Adipocyte (in vitro differentiated cells): ENCODE data around the gene CORIN.
"Not testable (repeated sequence)": the region's sequence is repeated elsewhere in the genome, so short reads cannot be mapped to it uniquely, and the experiment has no call there.

Experiments
- DNase-seq: peaks from one replicate; pipeline ENCODE4 v3.0.0-alpha.2; 2015; ENCODE audit warnings: low read depth
- H3K27me3 ChIP-seq: replicated peaks from 2 replicates; pipeline ENCODE4 v1.7.0; 2013; ENCODE audit warnings: mild to moderate bottlenecking, low read length, moderate library complexity; ENCODE audit not compliant: control insufficient read depth, insufficient read depth
- H3K36me3 ChIP-seq: 2 replicates; pipeline ENCODE4 v1.7.0; 2013; ENCODE audit warnings: low read length, mild to moderate bottlenecking, moderate library complexity; ENCODE audit not compliant: control insufficient read depth, insufficient read depth, severe bottlenecking
- H3K4me1 ChIP-seq: 2 replicates; pipeline ENCODE4 v1.7.0; 2013; ENCODE audit warnings: mild to moderate bottlenecking, low read length, moderate library complexity; ENCODE audit not compliant: control insufficient read depth, insufficient read depth
- H3K4me3 ChIP-seq: 2 replicates; pipeline ENCODE4 v1.7.0; 2013; ENCODE audit warnings: mild to moderate bottlenecking, low read length, moderate library complexity
- H3K9ac ChIP-seq: 2 replicates; pipeline ENCODE4 v1.7.0; 2013; ENCODE audit warnings: mild to moderate bottlenecking, low read length, moderate library complexity
- H3K9me3 ChIP-seq: 2 replicates; pipeline ENCODE4 v1.7.0; 2013; ENCODE audit warnings: mild to moderate bottlenecking, low read length, moderate library complexity; ENCODE audit not compliant: control insufficient read depth

CORIN gene

GRCh38 chr4:47801481-47802002 is 36.3 kb downstream of the CORIN start:
- DNase-seq: no peak
- Histone ChIP-seq H3K9ac (no peak overlapping the region), H3K27me3 (no peaks in the 10 kb centered on the region), H3K4me1 (no peaks in the 10 kb centered on the region), H3K36me3 (no peaks in the 10 kb centered on the region), H3K9me3 (peaks cover 6% of the 10 kb centered on the region), H3K4me3 (no peak overlapping the region)

- no peak for DNase-seq
- Histone ChIP-seq H3K4me1 (no peaks in the 10 kb centered on the region), H3K4me3 (no peak overlapping the region), H3K36me3 (no peaks in the 10 kb centered on the region), H3K27me3 (peaks cover 2% of the 10 kb centered on the region), H3K9me3 (peaks cover 1% of the 10 kb centered on the region), H3K9ac (no peak overlapping the region)
Measured at GRCh38 chr4:47798165-47798564, 39.7 kb downstream of the CORIN start.

DNA sequence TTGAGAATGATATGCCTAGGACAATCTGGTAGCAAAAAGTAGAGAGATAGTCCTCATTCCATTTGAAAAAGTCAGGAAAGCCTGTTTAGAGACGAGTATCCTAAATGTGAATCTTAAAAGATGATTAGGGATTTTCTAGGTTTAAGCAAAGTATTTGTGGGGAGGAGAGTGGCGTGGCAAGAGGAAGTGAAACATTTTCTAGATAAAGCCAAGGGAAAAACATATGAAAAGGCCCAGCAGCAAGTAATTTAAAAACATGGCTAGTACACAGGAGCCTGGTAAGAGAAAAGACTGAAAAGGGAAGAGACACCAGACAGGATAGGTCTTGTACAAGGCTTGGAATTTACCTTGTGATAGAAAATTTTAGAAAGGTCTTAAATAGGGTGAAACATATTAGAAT is 45.9 kb downstream of the CORIN start:
- H3K27me3 ChIP-seq: peaks cover 2% of the 10 kb centered on the region
- no peak overlapping the region for H3K9ac ChIP-seq
- H3K4me1 ChIP-seq: no peaks in the 10 kb centered on the region
- H3K36me3 ChIP-seq: no peaks in the 10 kb centered on the region
- H3K4me3 ChIP-seq: no peak overlapping the region
- no peak for DNase-seq
- no peaks in the 10 kb centered on the region for H3K9me3 ChIP-seq

DNA sequence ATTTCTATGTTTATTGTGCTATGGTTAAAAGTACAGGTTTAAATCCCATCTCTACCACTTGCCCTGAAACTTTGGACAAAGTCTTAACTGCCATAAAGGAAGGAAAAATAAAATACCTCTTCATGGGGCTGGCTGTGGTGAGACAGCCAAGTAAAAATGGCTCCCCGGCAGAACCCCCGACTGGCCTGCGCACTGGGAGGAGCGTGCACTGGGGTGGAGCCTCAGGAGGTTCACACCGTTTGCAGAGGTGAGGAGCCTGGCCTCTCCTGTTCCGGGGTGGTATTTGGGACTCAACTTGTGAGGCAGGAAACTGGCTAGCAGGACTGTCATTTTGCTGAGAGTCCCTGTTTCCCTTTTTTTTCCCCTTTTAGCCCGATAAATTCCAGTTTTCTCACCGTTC is 47.8 kb downstream of the CORIN start:
- no peak for DNase-seq
- no peaks in the 10 kb centered on the region for H3K9me3 ChIP-seq
- no peak overlapping the region for H3K4me3 ChIP-seq
- H3K36me3 ChIP-seq: no peaks in the 10 kb centered on the region
- H3K4me1 ChIP-seq: no peaks in the 10 kb centered on the region
- H3K9ac ChIP-seq: no peak overlapping the region
- H3K27me3 ChIP-seq: peaks cover 2% of the 10 kb centered on the region

DNA sequence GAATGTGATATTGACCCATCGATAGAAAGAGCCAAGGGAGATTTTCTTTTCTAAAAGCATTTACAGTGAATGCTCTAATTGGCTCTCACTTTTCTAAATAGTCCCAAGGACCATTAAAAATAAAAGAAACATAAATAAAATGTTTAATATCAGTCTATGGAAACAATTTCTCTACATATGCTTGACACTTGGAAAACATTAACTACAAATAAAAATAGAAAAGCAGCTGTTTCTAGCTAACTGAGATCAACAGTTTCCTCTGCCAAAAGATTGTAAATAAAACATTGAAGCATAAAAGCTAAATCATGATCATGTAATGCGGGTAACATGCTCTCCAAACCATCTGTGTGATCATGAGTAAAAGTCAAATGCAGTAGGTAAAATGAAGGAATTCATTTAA is 49.7 kb downstream of the CORIN start:
- no peak overlapping the region for H3K4me3 ChIP-seq
- DNase-seq: no peak
- H3K4me1 ChIP-seq: peaks cover 4% of the 10 kb centered on the region
- no peaks in the 10 kb centered on the region for H3K36me3 ChIP-seq
- H3K27me3 ChIP-seq: no peaks in the 10 kb centered on the region
- no peak overlapping the region for H3K9ac ChIP-seq
- H3K9me3 ChIP-seq: no peaks in the 10 kb centered on the region

- Histone ChIP-seq H3K4me3 (no peak overlapping the region), H3K9ac (no peak overlapping the region), H3K27me3 (no peaks in the 10 kb centered on the region), H3K4me1 (peaks cover 4% of the 10 kb centered on the region), H3K36me3 (no peaks in the 10 kb centered on the region), H3K9me3 (no peaks in the 10 kb centered on the region)
- DNase-seq: no peak
Measured at GRCh38 chr4:47786958-47787370, 50.9 kb downstream of the CORIN start.

- no peak for DNase-seq
- H3K4me1 ChIP-seq: peaks cover 4% of the 10 kb centered on the region
Measured at GRCh38 chr4:47785153-47785552, 52.7 kb downstream of the CORIN start.

GRCh38 chr4:47784222-47784621 is 53.6 kb downstream of the CORIN start:
- H3K4me3 ChIP-seq: no peak overlapping the region
- DNase-seq: no peak
- peaks cover 9% of the 10 kb centered on the region for H3K9me3 ChIP-seq
- H3K4me1 ChIP-seq: peaks cover 4% of the 10 kb centered on the region
- H3K27me3 ChIP-seq: no peaks in the 10 kb centered on the region
- H3K36me3 ChIP-seq: no peaks in the 10 kb centered on the region
- H3K9ac ChIP-seq: no peak overlapping the region

More at GRCh38 chr4:47785153-47785552, 52.7 kb downstream of the CORIN start:
- Histone ChIP-seq H3K27me3 (no peaks in the 10 kb centered on the region), H3K4me3 (no peak overlapping the region), H3K9me3 (peaks cover 9% of the 10 kb centered on the region), H3K36me3 (no peaks in the 10 kb centered on the region), H3K9ac (no peak overlapping the region)

- DNase-seq: no peak
- Histone ChIP-seq H3K36me3 (no peaks in the 10 kb centered on the region), H3K4me1 (no peaks in the 10 kb centered on the region), H3K4me3 (no peak overlapping the region), H3K9ac (no peak overlapping the region), H3K27me3 (peaks cover 4% of the 10 kb centered on the region), H3K9me3 (peaks cover 8% of the 10 kb centered on the region)
Measured at GRCh38 chr4:47776353-47776752, 61.5 kb downstream of the CORIN start.

DNA sequence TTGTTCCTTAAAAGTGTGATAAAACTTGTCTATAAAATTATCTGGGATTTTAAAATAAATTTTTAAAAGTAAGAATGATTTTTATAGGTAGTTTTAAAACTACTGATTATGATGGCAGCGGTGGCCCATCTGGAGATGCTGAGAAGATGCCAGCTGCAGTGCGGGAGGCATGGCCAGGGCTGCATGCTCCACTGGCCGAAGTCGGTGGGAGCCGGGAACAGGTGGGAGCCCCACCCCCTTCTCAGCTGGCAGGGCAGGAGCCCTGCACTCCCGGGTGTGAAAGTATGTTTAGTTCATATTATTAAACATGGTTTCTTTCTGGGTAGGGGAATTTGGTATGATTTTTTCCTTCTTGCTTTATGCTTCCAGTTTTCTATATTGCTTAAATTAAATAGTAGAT is 63.8 kb downstream of the CORIN start:
- Histone ChIP-seq H3K4me3 (no peak overlapping the region), H3K9me3 (peaks cover 3% of the 10 kb centered on the region), H3K36me3 (no peaks in the 10 kb centered on the region), H3K9ac (no peak overlapping the region), H3K4me1 (no peaks in the 10 kb centered on the region), H3K27me3 (peaks cover 4% of the 10 kb centered on the region)
- DNase-seq: no peak

DNA sequence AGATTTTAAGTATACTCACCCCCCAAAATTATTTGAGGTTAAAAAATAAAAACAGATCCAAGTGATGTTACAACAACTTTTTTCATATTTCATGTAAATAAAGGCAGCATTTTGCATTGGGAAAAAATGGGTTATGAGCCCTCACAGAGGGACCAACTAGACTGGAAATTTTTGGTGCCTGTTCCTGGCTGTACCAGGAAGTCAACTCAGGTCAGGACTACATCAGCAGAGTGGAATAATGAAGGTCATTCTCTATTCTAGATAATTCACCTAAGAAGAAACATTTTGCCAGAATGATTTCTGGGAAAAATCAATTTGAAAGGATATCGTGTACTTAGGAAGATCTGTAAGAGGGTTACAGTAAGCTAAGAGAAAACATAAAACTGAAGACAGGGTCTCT is 66.8 kb downstream of the CORIN start:
- Histone ChIP-seq H3K9ac (no peak overlapping the region), H3K9me3 (peaks cover 3% of the 10 kb centered on the region), H3K4me1 (no peaks in the 10 kb centered on the region), H3K36me3 (no peaks in the 10 kb centered on the region), H3K27me3 (peaks cover 4% of the 10 kb centered on the region), H3K4me3 (no peak overlapping the region)
- no peak for DNase-seq

- H3K4me1 ChIP-seq, DNase-seq: not testable (repeated sequence)
Measured at GRCh38 chr4:47767956-47768355, 69.9 kb downstream of the CORIN start.

More at GRCh38 chr4:47767956-47768355, 69.9 kb downstream of the CORIN start:
- not testable (repeated sequence) for H3K4me3 ChIP-seq, H3K9ac ChIP-seq, H3K9me3 ChIP-seq, H3K36me3 ChIP-seq, H3K27me3 ChIP-seq
